SK-N-DZ (cell line): ENCODE results near the gene CHST2.
A peak's percentile ranks its signal among the peaks of the same experiment; 100 is the strongest.

Source experiments
- DNase-seq: peaks from one replicate; pipeline ENCODE4 v3.0.0-alpha.2; 2015; ENCODE audit warnings: low spot score

Gene CHST2

GRCh38 chr3:143098032-143098764 lies 21.4 kb upstream of the CHST2 start:
- no peak for DNase-seq

GRCh38 chr3:143099210-143099609 lies 20.4 kb upstream of the CHST2 start:
- no peak for DNase-seq

DNA sequence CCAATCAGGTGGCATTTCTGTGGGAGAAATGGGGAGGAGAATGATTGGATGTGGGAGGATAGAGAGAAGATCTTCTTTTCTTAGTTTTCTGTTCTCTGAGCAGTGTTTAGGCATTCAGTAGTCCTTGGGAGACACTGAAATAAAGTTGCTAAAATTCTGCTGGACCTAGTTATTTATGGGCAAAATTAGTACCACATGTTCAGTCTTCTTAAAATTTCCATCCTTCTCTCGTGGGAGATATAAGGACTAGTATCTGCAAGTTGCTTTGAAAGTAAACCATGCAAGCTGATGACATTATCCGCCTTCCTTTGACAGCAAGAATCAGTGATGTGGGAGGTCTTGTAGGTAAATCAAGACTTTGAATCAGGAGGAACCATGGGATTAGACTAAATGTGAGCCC lies 19.9 kb upstream of the CHST2 start:
- no peak for DNase-seq

DNA sequence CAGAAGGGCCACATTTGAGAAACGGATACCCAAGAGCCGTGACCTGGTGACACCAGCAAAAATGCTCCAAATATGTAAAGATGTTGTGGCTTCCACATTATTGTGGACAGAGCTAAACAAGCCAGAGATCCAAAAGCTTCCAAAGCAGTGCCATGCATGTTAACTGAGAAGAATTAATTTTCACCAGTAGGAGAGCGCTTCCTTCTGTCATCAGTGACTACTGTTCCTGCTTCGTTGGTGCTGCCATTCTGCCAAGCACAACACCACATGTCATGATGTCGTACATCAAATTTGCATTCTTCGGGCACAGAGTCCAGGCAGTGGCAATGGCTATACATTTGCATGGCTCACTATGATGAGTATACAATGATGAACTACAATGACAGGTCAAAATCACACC lies 19.1 kb upstream of the CHST2 start:
- no peak for DNase-seq

GRCh38 chr3:143101792-143102381 lies 17.7 kb upstream of the CHST2 start:
- no peak for DNase-seq

GRCh38 chr3:143103652-143104051 lies 15.9 kb upstream of the CHST2 start:
- DNase-seq, result no peak

DNA sequence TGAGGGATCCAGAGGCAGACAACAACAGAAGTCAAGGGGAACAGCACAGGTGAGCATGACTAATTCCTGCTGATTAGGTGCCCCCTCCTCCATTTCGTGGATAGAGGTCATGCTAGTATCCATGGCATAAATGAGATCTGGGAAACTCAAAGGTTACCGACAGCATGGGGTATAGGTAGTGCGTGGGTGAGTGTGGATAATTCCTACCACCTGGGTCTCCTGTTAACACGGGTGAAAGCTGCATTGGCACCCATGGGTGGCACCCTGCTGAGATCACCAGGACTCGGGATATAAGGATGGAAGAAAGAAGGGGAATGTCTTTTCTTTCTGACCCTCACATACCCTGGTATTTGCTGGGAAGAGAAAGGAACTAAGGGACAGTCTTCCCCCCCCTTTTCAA lies 14.4 kb upstream of the CHST2 start:
- no peak for DNase-seq

DNA sequence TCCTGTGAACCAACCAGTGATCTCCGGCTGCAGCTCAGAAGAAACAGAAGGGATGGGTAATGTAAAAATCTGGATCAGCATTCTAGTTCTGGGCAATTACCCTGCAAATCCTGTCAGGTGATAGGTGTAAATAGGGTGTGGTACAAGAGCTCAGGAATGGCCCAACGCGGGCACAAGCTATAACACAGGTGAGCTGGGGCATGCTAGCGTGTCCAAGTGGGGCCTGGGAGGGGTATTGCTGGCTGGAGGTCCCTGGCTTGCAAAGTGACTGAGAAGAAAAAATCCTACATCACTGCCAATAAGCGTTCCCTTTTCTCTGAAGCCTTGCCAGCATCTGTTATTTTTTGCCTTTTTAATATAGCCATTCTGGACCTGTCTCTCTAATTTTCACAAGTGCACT lies 9.7 kb upstream of the CHST2 start:
- DNase-seq, result no peak

DNA sequence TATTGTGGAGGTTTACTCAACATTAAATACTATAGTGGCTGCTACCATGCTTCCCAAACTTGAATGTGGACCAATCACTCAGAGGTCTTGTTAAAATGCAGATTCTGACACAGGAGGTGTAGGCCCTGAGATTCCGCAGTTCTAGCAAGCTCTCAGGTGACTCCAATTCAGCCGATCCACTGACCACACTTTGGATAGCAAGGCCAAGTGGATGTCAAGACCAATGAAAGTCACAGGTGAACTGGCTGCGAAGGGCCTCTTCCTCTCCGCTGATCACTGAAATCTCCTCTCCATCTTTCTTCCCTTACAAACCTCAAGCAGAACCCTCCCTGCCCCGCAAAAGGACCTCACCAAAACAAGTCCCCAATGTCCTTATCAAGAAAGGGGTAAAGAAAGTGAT lies 9.2 kb upstream of the CHST2 start:
- no peak for DNase-seq

DNA sequence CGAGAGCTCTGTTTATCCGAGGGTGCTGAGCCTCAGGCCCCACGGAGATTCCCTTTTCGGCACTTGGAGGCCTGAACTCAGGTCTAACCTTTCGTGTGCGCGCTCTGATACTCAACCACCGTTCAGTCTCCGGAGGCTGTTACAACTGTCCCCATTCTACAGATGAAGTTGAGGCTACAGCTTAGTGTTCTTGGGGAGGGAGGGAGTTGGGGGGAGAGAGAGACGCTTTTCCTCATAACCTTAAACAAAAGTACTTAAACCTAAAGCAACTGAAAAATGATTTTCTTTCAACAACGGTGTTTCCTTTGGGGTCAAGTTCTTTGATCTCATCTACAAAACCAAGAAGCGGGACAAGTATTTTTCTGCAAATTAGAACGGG lies 952 bp upstream of the CHST2 start:
- no peak for DNase-seq

DNA sequence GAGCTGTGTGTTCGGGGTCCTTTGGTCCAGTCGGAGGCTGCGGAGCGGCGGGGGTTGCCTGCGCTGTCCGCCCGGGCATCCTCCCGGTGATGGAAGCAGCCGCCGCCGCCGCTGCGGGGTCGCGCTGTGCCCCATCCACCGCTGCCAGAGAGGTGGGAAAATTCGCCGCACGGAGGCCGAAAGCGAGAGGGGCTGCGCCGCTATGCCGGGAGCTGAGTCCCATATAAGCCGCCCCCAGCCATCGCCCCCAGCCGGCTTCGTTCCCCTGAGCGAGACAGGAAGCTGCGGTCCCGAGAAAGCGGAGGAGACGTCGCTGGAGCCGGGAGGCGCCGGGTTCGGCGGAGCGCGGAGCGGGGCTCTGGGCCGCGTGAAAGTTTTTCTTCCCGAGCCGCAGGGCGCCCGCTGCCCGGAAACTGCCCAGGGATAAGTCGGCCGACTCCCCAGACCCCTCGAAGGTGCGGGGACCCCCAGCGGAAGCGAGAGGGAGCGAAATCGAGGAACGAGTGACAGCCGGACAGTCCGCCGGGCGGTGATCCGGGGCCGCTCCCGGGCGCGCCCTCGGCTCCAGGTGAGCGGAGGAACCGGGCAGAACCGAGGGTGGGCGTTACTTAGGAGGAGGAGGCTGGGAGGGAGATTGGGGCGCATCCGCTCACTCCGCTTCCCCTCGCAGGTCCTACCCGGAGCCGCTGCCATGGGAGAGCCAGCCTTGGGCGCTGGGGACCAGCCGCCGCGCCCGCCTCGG lies 574 bp downstream of the CHST2 start:
- peak; percentile 45 for DNase-seq

GRCh38 chr3:143120716-143121240 lies 1.2 kb downstream of the CHST2 start:
- peak; percentile 37 for DNase-seq

GRCh38 chr3:143121241-143122088 lies 1.9 kb downstream of the CHST2 start:
- no peak for DNase-seq

- DNase-seq, result no peak
Observed at GRCh38 chr3:143122089-143122430, 2.5 kb downstream of the CHST2 start.

- DNase-seq, result no peak
Observed at GRCh38 chr3:143122608-143123352, 3.2 kb downstream of the CHST2 start.

- no peak for DNase-seq
Observed at GRCh38 chr3:143123353-143123984, 3.9 kb downstream of the CHST2 start.

DNA sequence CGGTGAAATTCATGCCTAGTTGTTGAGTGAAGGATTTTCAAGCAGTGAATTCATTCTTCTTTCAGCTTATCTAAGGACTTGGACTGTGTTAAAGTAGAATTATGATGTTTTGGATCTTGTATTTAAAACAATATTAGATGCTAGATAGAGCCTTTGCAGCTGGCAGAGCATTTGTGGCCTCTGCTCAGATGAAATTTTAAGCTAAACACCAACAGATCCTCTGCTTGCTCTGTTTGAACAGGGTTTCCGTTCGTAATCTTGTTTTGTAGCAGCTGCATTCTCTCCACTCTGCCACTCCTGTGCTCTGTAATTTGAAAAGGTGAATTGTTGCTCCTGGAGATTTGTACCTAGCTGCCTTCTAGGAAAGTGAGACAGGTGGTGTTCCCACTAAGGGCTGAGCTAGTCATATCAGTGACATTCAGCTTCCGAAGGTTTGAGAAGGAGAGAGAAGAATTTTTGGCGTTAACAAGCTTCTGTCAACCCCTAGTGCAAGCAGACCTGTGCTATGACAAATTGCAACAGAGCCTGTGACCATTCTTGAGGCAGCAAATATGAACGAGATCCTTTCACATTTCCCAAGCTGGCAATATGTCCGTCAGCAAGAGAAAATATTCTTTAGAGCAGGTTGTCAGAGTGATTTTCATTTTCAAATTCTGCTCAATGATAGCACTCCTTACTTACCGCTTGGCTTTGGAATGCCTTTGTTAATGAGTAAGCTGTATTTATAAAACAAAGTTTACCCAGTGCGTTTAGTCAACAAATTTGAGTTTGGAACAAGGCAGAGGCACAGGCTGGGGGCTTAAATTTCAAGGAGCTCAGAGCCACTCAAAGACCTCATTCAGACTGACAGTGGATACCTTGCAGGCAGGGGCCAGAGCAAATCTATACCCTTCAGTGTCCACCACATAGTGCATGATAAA lies 5.3 kb downstream of the CHST2 start:
- no peak for DNase-seq

DNA sequence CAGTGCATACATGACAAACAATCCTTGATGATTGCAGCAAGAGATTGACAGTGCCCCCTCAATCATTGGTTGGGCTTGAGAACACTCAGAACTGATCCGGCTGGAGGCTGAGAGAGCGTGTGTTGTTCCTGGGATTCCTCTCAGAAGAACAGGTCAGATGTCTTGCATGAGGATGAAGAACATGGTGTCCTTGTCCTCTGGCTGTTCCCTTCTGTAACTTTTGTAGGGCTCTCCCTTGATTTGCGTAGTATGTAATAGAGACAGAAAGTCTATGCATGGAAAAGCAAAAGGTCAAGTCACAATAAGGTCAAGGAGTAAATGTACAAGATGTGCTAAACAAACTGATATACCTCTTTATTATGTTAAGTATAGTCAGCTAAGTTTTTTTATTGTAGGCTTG lies 8.2 kb downstream of the CHST2 start:
- DNase-seq, result no peak

DNA sequence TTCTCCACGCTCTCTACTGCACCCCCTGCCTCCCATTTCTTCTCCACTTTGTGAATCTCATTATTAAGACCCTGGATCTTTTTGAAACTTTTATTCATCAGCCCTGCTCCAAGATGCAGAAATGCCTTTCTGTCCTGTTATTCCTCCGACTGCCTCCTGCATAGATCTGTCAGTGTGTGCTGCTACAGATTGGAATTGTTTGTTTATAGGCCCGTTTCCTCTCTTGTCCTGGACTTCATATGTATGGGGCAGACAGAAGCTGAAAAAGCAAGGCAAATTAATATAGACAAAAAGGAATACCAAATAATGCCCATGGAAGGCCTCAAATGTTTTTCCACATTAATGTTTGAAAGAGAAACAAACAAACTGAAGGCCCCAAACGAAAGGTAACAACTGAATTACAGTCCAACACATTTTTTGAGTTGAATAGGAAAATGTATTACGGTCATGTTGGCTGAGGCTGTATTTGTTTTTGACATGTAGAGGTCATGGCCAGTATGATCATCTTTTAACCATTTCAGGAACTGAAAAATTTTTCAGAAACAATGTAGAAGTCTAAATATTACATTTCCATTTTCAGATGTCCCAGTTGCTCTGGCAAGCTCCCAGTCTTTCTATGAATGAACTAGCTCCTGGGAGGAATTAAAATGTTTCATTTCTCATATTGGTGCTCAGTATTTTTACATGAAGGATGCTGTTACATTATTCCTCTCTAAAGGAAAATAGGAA lies 8.8 kb downstream of the CHST2 start:
- no peak for DNase-seq
